Spleen (tissue), 7 donors: ENCODE data around the gene ACACA.

Experiments
- POLR2A ChIP-seq, 3 donors: fragments of 450-650 bp; IDR thresholded peaks; one replicate each; pipeline ENCODE4 v1.5.1; 2017; ENCODE audit warnings: antibody characterized with exemption in 3 of 3, mild to moderate bottlenecking in 1 of 3
- TF ChIP-seq, protein P1 (sequence below), 11 experiments: fragments of 200-600 bp in 7 of 11; fragments of 450-650 bp in 4 of 11; sonication (generic) in 4 of 11; IDR thresholded peaks in 8 of 11; conservative IDR thresholded peaks in 3 of 11; 1 replicate in 7 of 11; 2 replicates in 4 of 11; pipeline versions ENCODE4 v1.4.0 to v1.8.0; 2016 to 2021; ENCODE audit warnings: antibody characterized with exemption in 11 of 11, inconsistent platforms in 4 of 11, mild to moderate bottlenecking in 1 of 11
- donor health status: DM: no; HTN: no; CAD: no; lungs with moderate emphysema.
- donor health status: DM: no; HTN: no; CAD: no.
- donor health status: DM: no; HTN: no; CAD: no.

GRCh38 chr17:37391146-37391545, 15.5 kb downstream of the ACACA start:
- TF ChIP-seq, protein P1, sequence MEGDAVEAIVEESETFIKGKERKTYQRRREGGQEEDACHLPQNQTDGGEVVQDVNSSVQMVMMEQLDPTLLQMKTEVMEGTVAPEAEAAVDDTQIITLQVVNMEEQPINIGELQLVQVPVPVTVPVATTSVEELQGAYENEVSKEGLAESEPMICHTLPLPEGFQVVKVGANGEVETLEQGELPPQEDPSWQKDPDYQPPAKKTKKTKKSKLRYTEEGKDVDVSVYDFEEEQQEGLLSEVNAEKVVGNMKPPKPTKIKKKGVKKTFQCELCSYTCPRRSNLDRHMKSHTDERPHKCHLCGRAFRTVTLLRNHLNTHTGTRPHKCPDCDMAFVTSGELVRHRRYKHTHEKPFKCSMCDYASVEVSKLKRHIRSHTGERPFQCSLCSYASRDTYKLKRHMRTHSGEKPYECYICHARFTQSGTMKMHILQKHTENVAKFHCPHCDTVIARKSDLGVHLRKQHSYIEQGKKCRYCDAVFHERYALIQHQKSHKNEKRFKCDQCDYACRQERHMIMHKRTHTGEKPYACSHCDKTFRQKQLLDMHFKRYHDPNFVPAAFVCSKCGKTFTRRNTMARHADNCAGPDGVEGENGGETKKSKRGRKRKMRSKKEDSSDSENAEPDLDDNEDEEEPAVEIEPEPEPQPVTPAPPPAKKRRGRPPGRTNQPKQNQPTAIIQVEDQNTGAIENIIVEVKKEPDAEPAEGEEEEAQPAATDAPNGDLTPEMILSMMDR (IDR thresholded peaks at IDR 0.05 in 8 of 11, conservative IDR thresholded peaks at IDR 0.05 in 3 of 11): no peak
- no peak for TF ChIP-seq POLR2A (IDR thresholded peaks at IDR 0.05)
